Fibroblast of lung (primary cell): ENCODE results near the gene PNMA1. TPM values are rescaled to one million over a fixed set of nuclear protein-coding genes. Genes with fewer than 3 reads are reported as not detected.

Experiments used
- DNase-seq, 2 donors: peaks; one replicate each; pipeline versions ENCODE4 v3.0.0 to v3.0.0-alpha.2; 2010; ENCODE audit warnings: low read depth in 2 of 2
- H2AFZ ChIP-seq: 2 replicates; pipeline ENCODE4 v1.5.1; 2012; ENCODE audit warnings: low read length, control low read depth, inconsistent platforms
- H3K27ac ChIP-seq: 2 replicates; pipeline ENCODE4 v1.5.1; 2011; ENCODE audit warnings: low read length, control low read depth; ENCODE audit not compliant: insufficient read depth
- H3K27me3 ChIP-seq: 2 replicates; pipeline ENCODE4 v1.5.1; 2011; ENCODE audit warnings: mild to moderate bottlenecking, low read length; ENCODE audit not compliant: control insufficient read depth, insufficient read depth
- H3K36me3 ChIP-seq: 2 replicates; pipeline ENCODE4 v1.5.1; 2011; ENCODE audit warnings: low read length; ENCODE audit not compliant: control insufficient read depth, insufficient read depth
- H3K4me1 ChIP-seq: 2 replicates; pipeline ENCODE4 v1.5.1; 2011; ENCODE audit warnings: low read length; ENCODE audit not compliant: control insufficient read depth, insufficient read depth; ENCODE audit errors: extremely low read depth
- H3K4me2 ChIP-seq: 2 replicates; pipeline ENCODE4 v1.5.1; 2011; ENCODE audit warnings: low read length, control low read depth; ENCODE audit not compliant: insufficient read depth; ENCODE audit errors: extremely low read depth
- H3K4me3 ChIP-seq, 4 experiments: fragments of 200-600 bp in 1 of 4; sonication (generic) in 1 of 4; replicated peaks in 1 of 4; 2 replicates each; pipeline ENCODE4 v1.5.1; 2011 to 2016; ENCODE audit warnings: low read length in 4 of 4, low read depth in 3 of 4, mild to moderate bottlenecking in 3 of 4, control low read depth in 2 of 4, inconsistent platforms in 1 of 4, mixed read lengths in 1 of 4; ENCODE audit not compliant: insufficient read depth in 1 of 4; ENCODE audit errors: control extremely low read depth in 1 of 4
- H3K79me2 ChIP-seq: 2 replicates; pipeline ENCODE4 v1.5.1; 2012; ENCODE audit warnings: mild to moderate bottlenecking, low read length, inconsistent platforms; ENCODE audit not compliant: control insufficient read depth, insufficient read depth
- H3K9ac ChIP-seq: 2 replicates; pipeline ENCODE4 v1.5.1; 2011; ENCODE audit warnings: mild to moderate bottlenecking, low read length, control low read depth; ENCODE audit not compliant: insufficient read depth
- H3K9me3 ChIP-seq: 2 replicates; pipeline ENCODE4 v1.5.1; 2012; ENCODE audit warnings: low read depth, low read length; ENCODE audit not compliant: control insufficient read depth, insufficient read depth
- H4K20me1 ChIP-seq: 2 replicates; pipeline ENCODE4 v1.5.1; 2011; ENCODE audit warnings: low read length; ENCODE audit not compliant: control insufficient read depth, insufficient read depth; ENCODE audit errors: extremely low read depth
- EZH2 ChIP-seq: IDR thresholded peaks from 2 replicates; pipeline ENCODE4 v1.5.1; 2012; ENCODE audit warnings: low read length, control low read depth, mild to moderate bottlenecking; ENCODE audit errors: missing control alignments
- polyA plus RNA-seq, 2 donors: library from polyadenylated mRNA; depleted of rRNA in 1 of 2; stranded (reverse) in 1 of 2; unstranded in 1 of 2; fragments of >200 nt; gene quantifications; 2 replicates each; pipeline ENCODE4 v1.2.1, GENCODE V29; 2011 to 2012; ENCODE audit warnings: missing spikeins in 1 of 2
- total RNA-seq: library from RNA; depleted of rRNA; stranded (reverse); fragments of >200 nt; gene quantifications from 2 replicates; pipeline ENCODE4 v1.2.1, GENCODE V29; 2014
- TF ChIP-seq, protein P1 (sequence below), 2 donors: IDR thresholded peaks in 1 of 2; conservative IDR thresholded peaks in 1 of 2; 1 replicate in 1 of 2; 2 replicates in 1 of 2; pipeline ENCODE4 v1.5.1; 2011 to 2012; ENCODE audit warnings: low read length in 2 of 2, control low read depth in 1 of 2, inconsistent platforms in 1 of 2, low read depth in 1 of 2, mild to moderate bottlenecking in 1 of 2

The PNMA1 gene
- total and polyA plus RNA-seq, 2 donors (not counting 1 experiment from before 2014, with no cell fraction given) = 19.5 to 44.5 TPM

DNA sequence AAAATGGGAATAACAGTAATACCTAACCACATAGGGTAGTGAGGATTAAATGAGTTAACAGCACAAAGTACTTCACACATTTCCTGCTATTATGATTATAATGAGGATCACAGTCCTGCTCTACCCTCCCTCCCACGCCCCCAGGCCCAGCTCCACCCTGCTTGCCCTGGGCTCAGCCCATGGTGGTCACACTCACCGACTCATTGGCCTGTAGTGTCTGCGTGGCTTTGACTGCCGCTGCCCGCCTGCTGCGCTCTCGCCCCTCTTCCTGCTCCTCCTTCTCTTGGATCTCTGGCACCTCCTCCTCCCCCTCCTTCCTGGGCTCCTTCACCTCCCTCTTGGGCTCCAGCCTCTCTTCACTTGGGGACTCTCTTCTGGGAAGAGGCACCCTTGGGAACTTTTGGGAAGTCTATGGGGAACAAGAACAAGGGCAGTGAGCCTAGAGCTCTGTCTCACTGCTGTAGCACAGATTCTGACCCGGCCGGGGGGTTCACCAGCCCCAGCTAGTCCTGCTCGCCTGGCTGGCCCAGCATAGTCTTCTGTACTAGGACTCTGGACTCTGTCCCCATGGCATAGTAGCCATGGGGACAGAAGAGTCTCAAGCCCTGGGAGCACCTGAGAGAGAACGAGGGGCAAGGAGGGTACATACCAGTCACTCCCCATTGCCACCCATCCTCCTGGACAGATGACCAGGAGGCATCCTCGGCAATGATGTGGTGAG, 7.1 kb upstream of the PNMA1 start:
- H3K4me1 ChIP-seq = peaks cover 28% of the 10 kb centered on the region
- H3K27me3 ChIP-seq = no peaks in the 10 kb centered on the region
- H3K4me3 ChIP-seq = no peak overlapping the region
- H4K20me1 ChIP-seq = no peaks in the 10 kb centered on the region
- no peaks in the 10 kb centered on the region for H3K9me3 ChIP-seq
- peaks cover 35% of the 10 kb centered on the region for H3K36me3 ChIP-seq
- H3K4me2 ChIP-seq = no peak overlapping the region
- H3K27ac ChIP-seq = no peak overlapping the region
- DNase-seq = no peak
- H2AFZ ChIP-seq = no peak overlapping the region
- TF ChIP-seq, protein P1, sequence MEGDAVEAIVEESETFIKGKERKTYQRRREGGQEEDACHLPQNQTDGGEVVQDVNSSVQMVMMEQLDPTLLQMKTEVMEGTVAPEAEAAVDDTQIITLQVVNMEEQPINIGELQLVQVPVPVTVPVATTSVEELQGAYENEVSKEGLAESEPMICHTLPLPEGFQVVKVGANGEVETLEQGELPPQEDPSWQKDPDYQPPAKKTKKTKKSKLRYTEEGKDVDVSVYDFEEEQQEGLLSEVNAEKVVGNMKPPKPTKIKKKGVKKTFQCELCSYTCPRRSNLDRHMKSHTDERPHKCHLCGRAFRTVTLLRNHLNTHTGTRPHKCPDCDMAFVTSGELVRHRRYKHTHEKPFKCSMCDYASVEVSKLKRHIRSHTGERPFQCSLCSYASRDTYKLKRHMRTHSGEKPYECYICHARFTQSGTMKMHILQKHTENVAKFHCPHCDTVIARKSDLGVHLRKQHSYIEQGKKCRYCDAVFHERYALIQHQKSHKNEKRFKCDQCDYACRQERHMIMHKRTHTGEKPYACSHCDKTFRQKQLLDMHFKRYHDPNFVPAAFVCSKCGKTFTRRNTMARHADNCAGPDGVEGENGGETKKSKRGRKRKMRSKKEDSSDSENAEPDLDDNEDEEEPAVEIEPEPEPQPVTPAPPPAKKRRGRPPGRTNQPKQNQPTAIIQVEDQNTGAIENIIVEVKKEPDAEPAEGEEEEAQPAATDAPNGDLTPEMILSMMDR (conservative IDR thresholded peaks at IDR 0.05 in 1 of 2, IDR thresholded peaks at IDR 0.05 in 1 of 2; ENCODE audit: low read depth in 1 of 2, low read length in 2 of 2) = no peak
- TF ChIP-seq EZH2 = no peak
- H3K79me2 ChIP-seq = peaks cover 3% of the 10 kb centered on the region
- no peak overlapping the region for H3K9ac ChIP-seq

DNA sequence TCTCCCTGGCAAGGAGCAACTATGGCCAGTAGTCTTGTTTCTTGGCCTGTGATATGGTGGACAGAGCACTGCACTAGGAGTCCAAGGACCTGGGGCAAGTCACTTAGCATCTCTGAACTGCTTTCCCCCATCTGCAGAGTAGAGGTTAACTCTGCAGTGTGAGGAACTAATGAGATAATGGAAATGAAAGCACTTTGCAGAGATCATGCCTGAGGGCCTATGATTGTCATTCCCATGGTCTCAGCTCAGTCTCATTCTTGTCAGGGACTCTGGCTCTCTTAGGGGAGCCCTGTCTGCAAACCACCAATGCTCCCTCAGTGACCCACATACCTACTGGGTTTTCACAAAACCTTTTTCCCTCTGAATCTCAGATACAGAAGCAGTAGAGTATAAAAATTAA, 6.5 kb upstream of the PNMA1 start:
- Histone ChIP-seq H3K27me3 (no peaks in the 10 kb centered on the region), H3K4me2 (no peak overlapping the region), H3K9ac (no peak overlapping the region), H3K4me3 (no peak overlapping the region), H2AFZ (no peak overlapping the region), H3K4me1 (peaks cover 22% of the 10 kb centered on the region), H3K79me2 (peaks cover 5% of the 10 kb centered on the region), H3K9me3 (no peaks in the 10 kb centered on the region), H4K20me1 (no peaks in the 10 kb centered on the region), H3K36me3 (peaks cover 38% of the 10 kb centered on the region), H3K27ac (no peak overlapping the region)
- no peak for DNase-seq
- TF ChIP-seq, protein P1 (conservative IDR thresholded peaks at IDR 0.05 in 1 of 2, IDR thresholded peaks at IDR 0.05 in 1 of 2; ENCODE audit: low read depth in 1 of 2, low read length in 2 of 2) = no peak
- no peak for TF ChIP-seq EZH2

DNA sequence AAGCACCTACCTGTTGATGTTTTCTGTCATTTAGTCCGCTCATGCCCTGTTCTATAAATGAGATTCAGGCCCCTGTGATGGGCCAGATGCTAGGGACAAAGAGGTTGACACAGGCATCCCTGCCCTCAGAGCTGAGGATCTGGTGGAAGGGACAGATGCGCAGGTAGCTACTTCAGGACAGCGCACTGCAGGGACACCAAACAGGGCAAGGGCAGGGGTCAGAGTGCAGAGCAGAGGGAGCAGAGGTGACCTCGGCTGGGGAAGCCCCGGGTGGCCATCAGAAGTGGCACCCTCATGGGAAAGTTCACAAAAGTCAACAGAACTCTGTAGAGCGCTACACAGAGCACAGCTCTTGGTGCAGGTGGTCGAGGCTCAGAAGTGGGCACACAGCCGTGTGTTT, 5.6 kb upstream of the PNMA1 start:
- Histone ChIP-seq H3K79me2 (peaks cover 5% of the 10 kb centered on the region), H2AFZ (no peak overlapping the region), H3K4me2 (no peak overlapping the region), H3K27ac (no peak overlapping the region), H3K4me3 (no peak overlapping the region), H4K20me1 (no peaks in the 10 kb centered on the region), H3K36me3 (peaks cover 35% of the 10 kb centered on the region), H3K27me3 (no peaks in the 10 kb centered on the region), H3K9ac (no peak overlapping the region), H3K9me3 (no peaks in the 10 kb centered on the region), H3K4me1 (peaks cover 13% of the 10 kb centered on the region)
- DNase-seq = no peak
- no peak for TF ChIP-seq EZH2
- TF ChIP-seq, protein P1 (conservative IDR thresholded peaks at IDR 0.05 in 1 of 2, IDR thresholded peaks at IDR 0.05 in 1 of 2; ENCODE audit: low read depth in 1 of 2, low read length in 2 of 2) = no peak
